Activated T-cell treated with anti-CD3 and anti-CD28 coated beads for 4 hours (primary cell): ENCODE data around the gene MAGI3.
"Not testable (repeated sequence)": the region's sequence is repeated elsewhere in the genome, so short reads cannot be mapped to it uniquely, and the experiment has no call there.

Source experiments
- DNase-seq: peaks from one replicate; pipeline ENCODE4 v3.0.0-alpha.2; 2020

MAGI3 gene

GRCh38 chr1:113401067-113401466 lies 10.8 kb downstream of the MAGI3 start:
- no peak for DNase-seq

GRCh38 chr1:113401728-113402127 lies 11.4 kb downstream of the MAGI3 start:
- no peak for DNase-seq

GRCh38 chr1:113403065-113403464 lies 12.8 kb downstream of the MAGI3 start:
- DNase-seq = no peak

DNA sequence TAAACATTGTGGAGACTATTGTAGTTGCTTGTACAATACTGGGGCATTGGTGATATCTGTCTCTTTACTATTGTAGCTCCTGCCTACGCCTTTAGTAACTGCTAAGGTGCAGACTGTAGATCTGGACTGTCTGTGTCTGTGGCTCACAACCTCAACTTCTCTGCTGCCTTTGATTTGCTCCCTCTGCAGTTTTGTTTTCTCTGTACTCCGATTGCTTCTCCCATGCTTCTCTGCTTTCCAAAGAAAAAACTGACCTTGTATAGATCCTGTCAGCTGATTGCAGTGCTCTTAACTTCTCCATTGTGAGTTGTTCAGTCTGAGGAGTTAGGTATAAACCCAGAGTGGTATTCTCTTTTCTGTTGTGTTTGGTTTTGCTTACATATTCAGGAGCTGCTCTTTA lies 15.3 kb downstream of the MAGI3 start:
- DNase-seq = no peak

- DNase-seq = not testable (repeated sequence)
Observed at GRCh38 chr1:113406149-113406548, 15.8 kb downstream of the MAGI3 start.

DNA sequence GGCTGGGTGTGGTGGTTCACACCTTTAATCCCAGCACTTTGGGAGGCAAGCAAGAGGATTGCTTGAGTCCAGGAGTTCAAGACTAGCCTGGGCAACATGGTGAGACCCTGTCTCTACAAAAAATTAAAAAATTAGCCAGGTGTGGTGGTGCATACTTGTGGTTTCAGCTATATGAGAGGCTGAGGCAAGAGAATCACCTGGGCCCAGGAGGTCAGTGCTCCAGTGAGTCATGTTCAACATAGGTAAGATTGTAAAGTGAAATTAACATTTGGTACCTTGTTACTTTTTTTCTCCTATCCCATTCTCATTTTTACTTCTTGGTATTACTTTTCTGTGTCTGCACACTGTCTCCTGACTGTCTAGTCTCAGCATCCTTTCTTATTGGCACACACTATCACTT lies 19.0 kb downstream of the MAGI3 start:
- no peak for DNase-seq

DNA sequence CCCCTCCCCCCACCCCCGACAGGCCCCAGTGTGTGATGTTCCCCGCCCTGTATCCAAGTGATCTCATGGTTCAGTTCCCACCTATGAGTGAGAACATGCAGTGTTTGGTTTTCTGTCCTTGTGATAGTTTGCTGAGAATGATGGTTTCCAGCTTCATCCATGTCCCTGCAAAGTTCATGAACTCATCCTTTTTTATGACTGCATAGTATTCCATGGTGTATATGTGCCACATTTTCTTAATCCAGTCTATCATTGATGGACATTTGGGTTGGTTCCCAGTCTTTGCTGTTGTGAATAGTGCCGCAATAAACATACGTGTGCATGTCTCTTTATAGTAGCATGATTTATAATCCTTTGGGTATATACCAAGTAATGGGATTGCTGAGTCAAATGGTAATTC lies 21.7 kb downstream of the MAGI3 start:
- DNase-seq = not testable (repeated sequence)

DNA sequence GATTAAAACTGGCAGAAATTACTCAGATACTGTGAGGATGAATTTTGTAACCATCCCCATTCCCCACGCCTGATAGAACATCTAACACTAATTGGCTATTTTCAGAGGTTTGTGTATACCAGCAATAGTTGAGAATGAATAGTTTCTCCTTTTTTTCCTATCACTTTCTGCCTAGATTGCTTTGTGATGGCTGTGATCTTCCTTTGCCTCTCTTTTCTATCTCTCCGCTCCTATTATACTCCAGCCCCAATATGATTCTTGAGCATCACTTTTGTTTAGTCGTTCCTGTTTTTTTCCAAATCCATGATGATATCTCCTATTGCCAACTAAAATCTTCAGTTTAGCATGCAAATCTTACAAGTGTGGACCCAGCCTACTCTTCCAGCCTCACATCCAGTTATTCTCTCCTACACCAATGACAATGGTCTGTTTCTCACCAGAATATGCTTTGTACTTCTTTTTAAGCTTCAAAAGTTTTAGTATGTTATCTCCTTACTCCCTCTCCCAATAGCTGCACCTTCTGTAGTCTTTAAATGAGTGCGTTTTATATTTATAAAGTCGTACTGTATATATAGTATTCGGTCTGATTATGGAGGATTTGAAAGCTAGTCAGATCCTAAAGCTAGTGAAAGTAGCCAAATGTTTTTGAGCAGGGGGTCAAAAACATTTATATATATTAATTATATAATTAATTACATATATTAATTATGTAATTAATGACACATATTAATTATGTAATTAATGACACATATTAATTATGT lies 25.2 kb downstream of the MAGI3 start:
- DNase-seq = no peak

DNA sequence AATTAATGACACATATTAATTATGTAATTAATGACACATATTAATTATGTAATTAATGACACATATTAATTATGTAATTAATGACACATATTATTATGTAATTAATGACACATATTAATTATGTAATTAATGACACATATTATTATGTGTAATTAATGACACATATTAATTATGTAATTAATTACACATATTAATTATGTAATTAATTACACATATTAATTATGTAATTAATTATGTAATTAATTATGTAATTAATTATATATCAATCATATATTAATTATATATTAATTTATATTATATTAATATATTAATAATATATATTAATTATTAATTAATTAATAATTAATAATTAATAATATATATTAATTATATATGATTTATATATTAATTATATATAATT lies 25.8 kb downstream of the MAGI3 start:
- not testable (repeated sequence) for DNase-seq

- no peak for DNase-seq
Observed at GRCh38 chr1:113416496-113416895, 26.2 kb downstream of the MAGI3 start.

DNA sequence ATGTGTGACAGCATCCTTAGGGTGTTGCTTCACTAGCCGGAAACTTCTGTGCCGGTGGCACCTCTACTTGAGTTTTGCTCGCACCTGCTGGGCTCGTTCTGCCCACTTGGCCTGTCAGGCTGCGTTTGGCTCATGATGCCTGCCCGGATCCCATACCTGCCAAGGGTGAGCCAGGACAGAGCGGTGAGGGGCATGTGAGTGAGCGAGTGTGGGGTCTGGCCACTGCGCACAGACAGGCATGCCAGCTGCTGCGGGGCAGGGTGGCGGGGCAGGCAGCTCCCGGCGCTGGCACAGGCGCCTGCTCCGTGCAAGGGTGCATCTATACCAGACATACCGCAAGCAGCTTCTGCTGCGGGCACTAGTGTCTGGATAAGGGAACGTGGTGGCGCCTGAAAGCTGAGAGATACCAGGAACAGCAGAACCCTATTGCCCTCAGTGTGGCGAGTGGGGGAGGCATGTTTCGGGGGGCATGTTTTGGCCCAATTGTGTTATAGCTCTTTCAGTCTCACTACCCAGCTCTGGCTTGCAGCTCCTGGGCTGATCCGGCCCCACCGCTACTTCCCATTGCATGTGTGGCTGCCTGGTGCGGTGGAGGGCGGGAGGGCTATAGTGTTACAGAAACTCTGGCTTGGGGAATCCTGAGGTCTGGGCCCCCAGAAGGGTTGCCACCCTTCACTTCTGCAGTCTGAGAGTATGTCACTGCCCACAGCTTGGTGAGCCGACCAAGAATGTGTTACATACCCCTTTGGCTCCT lies 32.2 kb downstream of the MAGI3 start:
- no peak for DNase-seq

- DNase-seq = no peak
Observed at GRCh38 chr1:113423826-113424225, 33.5 kb downstream of the MAGI3 start.

DNA sequence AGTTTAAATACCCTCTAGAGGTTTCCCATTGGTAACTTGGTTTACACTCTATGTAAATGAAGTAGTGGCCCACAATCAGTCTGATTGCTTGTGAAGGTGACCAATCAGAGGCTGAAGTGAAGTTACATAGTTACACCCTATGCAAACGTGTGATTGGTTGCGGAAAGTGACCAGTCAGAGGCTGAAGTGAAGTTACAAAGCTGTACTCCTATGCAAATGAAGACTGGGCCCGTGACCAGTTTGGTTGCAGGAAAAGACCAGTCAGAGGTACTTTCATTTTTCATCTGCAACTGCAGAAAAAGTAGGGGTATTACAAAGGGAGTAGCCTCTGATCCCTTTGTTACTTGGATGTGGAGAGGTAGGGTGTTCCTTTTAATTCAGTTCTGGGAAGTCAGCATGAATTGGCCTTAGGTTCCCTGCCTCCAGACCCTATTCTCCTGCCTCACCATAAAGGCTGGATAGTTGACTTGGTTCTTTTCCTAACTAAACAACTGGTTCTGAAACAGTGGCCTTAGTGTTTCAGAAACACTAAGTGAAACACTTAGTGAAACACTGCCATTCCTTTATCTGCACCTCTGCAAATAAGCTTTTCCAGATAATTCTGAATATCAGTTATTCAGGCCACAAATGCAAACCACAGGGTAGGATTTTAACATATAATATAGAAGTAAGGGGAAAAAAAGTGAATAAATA lies 39.3 kb downstream of the MAGI3 start:
- DNase-seq = no peak

DNA sequence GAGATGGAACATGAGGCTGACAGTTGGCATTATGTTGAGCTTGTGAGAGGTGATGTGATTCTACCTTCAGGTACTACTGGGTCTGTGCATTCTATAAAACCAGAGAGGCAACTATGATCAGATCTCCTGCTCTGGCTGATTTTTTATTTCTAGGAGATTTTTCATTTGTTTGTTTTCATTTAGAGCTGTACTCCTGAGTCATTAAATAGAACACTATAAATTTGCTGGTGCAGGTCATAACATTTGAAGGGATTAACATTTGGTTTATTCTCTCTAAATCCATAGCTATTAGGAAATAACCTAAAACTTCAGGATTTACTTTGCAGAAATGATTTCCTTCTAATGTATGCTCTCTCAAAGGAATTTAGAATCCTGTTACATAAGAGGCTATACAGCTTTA lies 42.9 kb downstream of the MAGI3 start:
- DNase-seq = no peak

DNA sequence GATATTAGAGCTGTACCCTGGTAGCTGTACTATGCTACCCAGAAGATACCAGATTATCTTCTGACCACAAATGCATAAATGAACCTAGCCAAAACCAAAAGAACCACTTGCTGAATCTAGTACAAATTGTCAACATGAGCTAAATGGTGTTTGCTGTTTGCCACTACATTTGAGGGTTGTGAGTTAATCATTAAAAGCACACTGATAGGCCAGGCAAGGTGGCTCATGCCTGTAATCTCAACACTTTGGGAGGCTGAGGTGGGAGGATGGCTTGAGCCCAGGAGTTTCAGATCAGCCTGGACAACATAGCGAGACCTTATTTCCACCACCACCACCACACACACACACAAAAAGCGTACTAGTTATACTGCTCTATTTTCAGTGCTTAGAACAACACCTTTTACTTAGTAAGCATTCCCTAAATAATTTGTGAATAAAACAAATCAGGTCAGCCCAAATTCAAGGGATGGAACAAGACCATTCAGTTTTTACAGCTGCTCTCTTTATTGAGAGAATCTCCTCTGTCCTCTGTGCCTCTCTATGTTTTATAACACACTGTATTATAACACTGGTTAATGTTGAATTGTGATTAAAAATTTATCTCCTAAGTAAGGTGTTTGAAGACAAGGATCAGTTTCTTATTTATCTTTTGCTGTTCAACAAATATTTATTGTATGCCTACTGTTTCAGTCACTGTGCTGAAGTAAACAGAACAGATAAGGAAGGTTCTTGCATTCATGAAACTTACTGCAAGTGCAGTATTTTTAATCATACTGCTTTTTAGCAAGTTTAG lies 44.0 kb downstream of the MAGI3 start:
- no peak for DNase-seq

GRCh38 chr1:113434874-113435175 lies 44.5 kb downstream of the MAGI3 start:
- no peak for DNase-seq

GRCh38 chr1:113437554-113438341 lies 47.4 kb downstream of the MAGI3 start:
- DNase-seq = no peak

DNA sequence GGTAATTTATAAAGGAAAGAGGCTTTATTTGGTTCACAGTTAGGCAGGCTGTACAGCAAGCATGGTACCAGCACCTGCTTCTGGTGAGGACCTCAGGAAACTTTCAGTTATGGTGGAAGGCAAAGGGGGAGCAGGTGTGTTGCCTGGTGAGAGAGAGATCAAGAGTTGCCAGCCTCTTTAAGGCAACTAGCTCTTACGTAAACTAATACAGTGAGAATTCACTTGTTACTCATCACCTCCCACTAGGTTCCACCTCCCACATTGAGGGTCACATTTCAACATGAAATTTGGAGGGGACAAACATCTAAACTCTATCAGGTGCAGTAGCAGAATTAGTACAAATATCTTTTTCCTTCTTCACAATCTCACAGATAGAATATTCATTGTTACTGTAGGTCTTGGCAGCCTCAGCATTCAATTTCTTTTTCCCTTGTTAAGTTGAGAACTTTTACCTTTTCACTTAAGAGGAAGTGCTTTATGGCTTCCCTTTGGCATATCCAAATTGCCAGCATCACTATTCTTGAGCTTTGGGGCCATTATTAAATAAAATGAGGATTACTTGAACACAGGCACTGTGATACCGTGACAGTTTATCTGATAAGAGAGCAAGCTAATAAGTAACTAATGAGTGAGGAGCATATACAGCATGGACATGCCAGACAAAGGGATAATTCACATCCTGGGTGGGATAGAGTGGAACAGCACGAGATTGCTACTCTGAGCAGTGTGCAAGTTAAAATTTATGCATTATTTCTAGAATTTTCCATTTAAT lies 48.4 kb downstream of the MAGI3 start:
- DNase-seq = no peak

GRCh38 chr1:113439277-113439670 lies 49.0 kb downstream of the MAGI3 start:
- no peak for DNase-seq

DNA sequence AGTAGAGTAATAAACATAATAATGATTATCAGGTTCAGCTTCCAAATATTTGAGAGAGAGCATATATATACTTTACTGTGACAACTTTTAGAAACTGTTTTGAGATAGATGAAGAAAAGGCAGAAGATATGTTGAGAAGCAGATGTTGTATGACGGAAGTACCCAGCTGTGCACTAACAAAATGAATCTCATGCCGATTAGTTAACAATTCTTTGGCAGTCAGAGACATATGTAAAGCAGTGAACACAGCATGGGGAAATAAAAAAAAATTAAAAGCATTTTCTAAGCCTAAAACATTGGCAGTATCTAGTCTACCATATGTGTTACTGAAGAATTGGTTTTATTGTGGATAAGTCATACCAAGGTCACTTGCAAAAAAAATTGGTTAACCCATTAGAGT lies 51.8 kb downstream of the MAGI3 start:
- DNase-seq = no peak

GRCh38 chr1:113444857-113445256 lies 54.5 kb downstream of the MAGI3 start:
- DNase-seq = no peak

GRCh38 chr1:113451710-113452109 lies 61.4 kb downstream of the MAGI3 start:
- DNase-seq = no peak
